ENCODE results near the gene MUSK. TPM values are rescaled to one million over a fixed set of nuclear protein-coding genes. Genes with fewer than 3 reads are reported as not detected.

The MUSK gene
- polyA plus RNA-seq, 2 of the 4 experiments (the other 2 are of a cell fraction): not detected

- Histone ChIP-seq H3K9me3 (no peaks in the 10 kb centered on the region), H3K4me2 (no peak overlapping the region; the same call in 2 of the 3 replicates), H3K4me3 (no peak overlapping the region), H3K4me1 (no peaks in the 10 kb centered on the region), H3K27ac (no peak overlapping the region)
- ATAC-seq (peak; percentile 59 to 81; a peak in 5 of 6 replicates), DNase-seq (ENCODE audit: low read depth in 1 of 2, low spot score in 1 of 2) (peak; percentile 53 to 59), FAIRE-seq (no peak)
- ChIA-PET POLR2A (interaction anchor here (1.5 kb wide), 1 partner anchor 367 kb away, joined by 5 read pairs; the partner anchor contains the start of gene TXN), CTCF (interaction anchor here (0.5 to 2.0 kb wide), 39 partner anchors 13 to 1057 kb away, joined by 3 to 50 read pairs (median 3); no protein-coding TSS in a partner anchor)
- no peak for TF ChIP-seq MAFK (IDR thresholded peaks at IDR 0.05; ENCODE audit: partially characterized antibody)
- peak; percentile 83 for TF ChIP-seq CTCF (IDR thresholded peaks at IDR 0.05)
- TF ChIP-seq RAD21 (conservative IDR thresholded peaks at IDR 0.05 in 1 of 2, IDR thresholded peaks at IDR 0.05 in 1 of 2): peak; percentile 84 to 92
- peak; percentile 90 for TF ChIP-seq SMC3 (IDR thresholded peaks at IDR 0.05)
- WGBS (ENCODE audit: missing lambda C conversion rate): 39% methylated on average over 3 of the region's 3 CpGs
Observed at GRCh38 chr9:110623462-110624025, 45.0 kb upstream of the MUSK start.

GRCh38 chr9:110626101-110626829 is 42.3 kb upstream of the MUSK start:
- ATAC-seq: no peak
- DNase-seq (ENCODE audit: low read depth in 1 of 2, low spot score in 1 of 2): no peak
- Histone ChIP-seq H3K27ac (no peak overlapping the region), H3K9me3 (peaks cover 6% of the 10 kb centered on the region; the same call in 1 of the 3 replicates), H3K4me3 (no peak overlapping the region), H3K4me2 (no peak overlapping the region), H3K4me1 (no peaks in the 10 kb centered on the region)
- 57% methylated on average over 9 of the region's 9 CpGs for WGBS (ENCODE audit: missing lambda C conversion rate)
- TF ChIP-seq POLR2A (IDR thresholded peaks at IDR 0.05; ENCODE audit: low read length) (no peak), MAFK (IDR thresholded peaks at IDR 0.05; ENCODE audit: partially characterized antibody) (peak; percentile 22)
- POLR2A ChIA-PET: no interaction called here
- CTCF ChIA-PET: interaction anchor here (0.6 kb wide), 1 partner anchor 428 kb away, joined by 3 read pairs; no protein-coding TSS in a partner anchor
- no peak for FAIRE-seq

GRCh38 chr9:110635589-110635988 is 33.0 kb upstream of the MUSK start:
- no peak overlapping the region for H3K4me3 ChIP-seq
- TF ChIP-seq HMGXB4 (CRISPR knock-in tag; IDR thresholded peaks at IDR 0.05; ENCODE audit: borderline replicate concordance) (no peak), FOXS1 (CRISPR knock-in tag; IDR thresholded peaks at IDR 0.05) (no peak), HES2 (IDR thresholded peaks at IDR 0.05) (no peak), BHLHE40 (IDR thresholded peaks at IDR 0.05; ENCODE audit: low read depth, low read length) (no peak), CHD2 (IDR thresholded peaks at IDR 0.05; ENCODE audit: low read length, partially characterized antibody) (no peak), HOXA7 (CRISPR knock-in tag; IDR thresholded peaks at IDR 0.05) (no peak), CTCF (IDR thresholded peaks at IDR 0.05) (no peak), GATA3 (IDR thresholded peaks at IDR 0.05; ENCODE audit: borderline replicate concordance) (no peak), USF2 (IDR thresholded peaks at IDR 0.05) (no peak), ZSCAN20 (CRISPR knock-in tag; IDR thresholded peaks at IDR 0.05) (no peak), REST (IDR thresholded peaks at IDR 0.05) (no peak), NPAS2 (CRISPR knock-in tag; IDR thresholded peaks at IDR 0.05; ENCODE audit: borderline replicate concordance) (no peak), ZNF302 (CRISPR knock-in tag; IDR thresholded peaks at IDR 0.05) (no peak), TFCP2L1 (CRISPR knock-in tag; IDR thresholded peaks at IDR 0.05) (no peak), SREBF2 (IDR thresholded peaks at IDR 0.05) (no peak), MAX (IDR thresholded peaks at IDR 0.05) (no peak)
- DNase-seq (ENCODE audit: low read depth in 1 of 2, low spot score in 1 of 2) (no peak), FAIRE-seq (no peak), ATAC-seq (no peak)
- H3K4me1 ChIP-seq: no peaks in the 10 kb centered on the region
- peaks cover 31% of the 10 kb centered on the region for H3K9me3 ChIP-seq
- CTCF ChIA-PET: no interaction called here
- POLR2A ChIA-PET: no interaction called here
- no peak overlapping the region for H3K27ac ChIP-seq
- H3K4me2 ChIP-seq: no peak overlapping the region
